GM12878 (cell line): ENCODE measurements around the gene PRKCD. TPM values are rescaled to one million over a fixed set of nuclear protein-coding genes. Genes with fewer than 3 reads are reported as not detected.

ENCODE experiments used
- ATAC-seq: fragments of 200-7000 bp; cut with Tn5 transposase; 3 replicates; pipeline ENCODE4 v1.9.1; 2020; ENCODE audit warnings: mild to moderate bottlenecking, moderate library complexity
- BruUV-seq: library from RNA; stranded (reverse); fragments of 400-500 nt; replicated peaks from 2 replicates; lab custom pipeline; 2021; lab: Mats Ljungman, UMichigan
- CTCF ChIA-PET: fragments of 300-600 bp; sonication (Branson Sonifier 250); formaldehyde crosslinking; extraction: SDS; loops from one replicate; lab custom pipeline; 2021; ENCODE audit warnings: inconsistent platforms; lab: Yijun Ruan, JAX
- POLR2A ChIA-PET: fragments of 350-600 bp; formaldehyde crosslinking; extraction: SDS; loops from one replicate; lab custom pipeline; 2021; ENCODE audit warnings: inconsistent platforms; lab: Charles Lee
- RAD21 ChIA-PET: fragments of 300-600 bp; sonication (Branson Sonifier 250); formaldehyde crosslinking; loops from one replicate; lab custom pipeline; 2023; ENCODE audit warnings: antibody characterized with exemption; ENCODE audit not compliant: unreplicated experiment; lab: Charles Lee
- SMC1A ChIA-PET: fragments of 300-600 bp; sonication (Branson Sonifier 250); formaldehyde crosslinking; loops from one replicate; lab custom pipeline; 2023; ENCODE audit not compliant: unreplicated experiment, uncharacterized antibody; lab: Charles Lee
- DNase-seq: peaks from one replicate; pipeline ENCODE4 v3.0.0-alpha.2; 2011; ENCODE audit warnings: low read depth, low spot score
- FAIRE-seq: peaks from 3 replicates; lab custom pipeline; 2011; peaks lifted over from hg19 to GRCh38; lab: Jason Lieb, UNC
- H2AFZ ChIP-seq: 2 replicates; pipeline ENCODE4 v1.6.0; 2011; ENCODE audit warnings: low read depth, low read length, control low read depth; ENCODE audit not compliant: control insufficient read depth
- H3K27ac ChIP-seq: 2 replicates; pipeline ENCODE4 v1.5.1; 2011; ENCODE audit warnings: control low read depth; ENCODE audit not compliant: control insufficient read depth, insufficient read depth
- H3K27me3 ChIP-seq, 2 experiments: replicated peaks in 1 of 2; 2 replicates each; pipeline versions ENCODE4 v1.6.0 to v1.6.1; 2011; ENCODE audit warnings: low read length in 1 of 2; ENCODE audit not compliant: control insufficient read depth in 2 of 2, insufficient read depth in 2 of 2
- H3K36me3 ChIP-seq, 2 experiments: 2 replicates each; pipeline ENCODE4 v1.5.1; 2011; ENCODE audit warnings: low read length in 1 of 2; ENCODE audit not compliant: control insufficient read depth in 2 of 2, insufficient read depth in 2 of 2
- H3K4me1 ChIP-seq: 2 replicates; pipeline ENCODE4 v1.6.1; 2011; ENCODE audit warnings: mild to moderate bottlenecking, low read length, moderate library complexity, mixed read lengths; ENCODE audit not compliant: control insufficient read depth, insufficient read depth
- H3K4me2 ChIP-seq: 2 replicates; pipeline ENCODE4 v1.6.0; 2011; ENCODE audit warnings: control low read depth; ENCODE audit not compliant: control insufficient read depth, insufficient read depth
- H3K4me3 ChIP-seq: fragments of 200-600 bp; sonication (generic); 2 replicates; pipeline ENCODE4 v1.5.1; 2016
- H3K79me2 ChIP-seq: 2 replicates; pipeline ENCODE4 v1.6.0; 2011; ENCODE audit warnings: low read length; ENCODE audit not compliant: control insufficient read depth, insufficient read depth
- H3K9ac ChIP-seq: 2 replicates; pipeline ENCODE4 v1.8.0; 2011; ENCODE audit warnings: low read length, control low read depth, mixed read lengths; ENCODE audit not compliant: control insufficient read depth, insufficient read depth
- H3K9me3 ChIP-seq: replicated peaks from 3 replicates; pipeline ENCODE4 v1.5.1; 2011; ENCODE audit warnings: mild to moderate bottlenecking, low read length; ENCODE audit not compliant: control insufficient read depth, insufficient read depth
- H4K20me1 ChIP-seq: 2 replicates; pipeline ENCODE4 v1.6.0; 2011; ENCODE audit not compliant: control insufficient read depth, insufficient read depth
- CREM ChIP-seq: IDR thresholded peaks from 2 replicates; pipeline ENCODE4 v1.6.1; 2014; ENCODE audit warnings: antibody characterized with exemption, low read depth
- FOXK2 ChIP-seq: fragments of 450-650 bp; IDR thresholded peaks from 2 replicates; pipeline ENCODE4 v1.6.1; 2017; ENCODE audit warnings: mild to moderate bottlenecking, moderate library complexity
- POLR2A ChIP-seq: IDR thresholded peaks from 2 replicates; pipeline ENCODE4 v1.6.1; 2011; ENCODE audit warnings: low read depth, mild to moderate bottlenecking, low read length
- POLR2AphosphoS5 ChIP-seq: IDR thresholded peaks from 2 replicates; pipeline ENCODE4 v1.6.1; 2011; ENCODE audit warnings: mild to moderate bottlenecking, low read length, inconsistent platforms
- SREBF2 ChIP-seq: IDR thresholded peaks from 2 replicates; pipeline ENCODE4 v1.6.1; 2012; ENCODE audit warnings: mild to moderate bottlenecking, low read length
- SRF ChIP-seq, 2 experiments: IDR thresholded peaks; 2 replicates each; pipeline ENCODE4 v1.6.1; 2011; ENCODE audit warnings: low read depth in 2 of 2, low read length in 2 of 2, mild to moderate bottlenecking in 1 of 2, moderate library complexity in 1 of 2
- TBL1XR1 ChIP-seq: IDR thresholded peaks from 2 replicates; pipeline ENCODE4 v1.6.1; 2012; ENCODE audit warnings: low read depth, low read length, improper control_type of control experiment
- ZNF24 ChIP-seq: fragments of 450-650 bp; IDR thresholded peaks from 2 replicates; pipeline ENCODE4 v1.6.1; 2017; ENCODE audit warnings: antibody characterized with exemption, mild to moderate bottlenecking
- WGBS: methylation state at CpG from one replicate; pipeline ENCODE4 v1.1.6; 2016; ENCODE audit warnings: low lambda C conversion rate; ENCODE audit not compliant: insufficient replicate concordance, insufficient coverage; ENCODE audit errors: missing lambda C conversion rate; 5-methylcytosine and 5-hydroxymethylcytosine counted together
- in situ Hi-C: fragments of 300-500 bp; cut with MboI; formaldehyde crosslinking; loops from 9 replicates; pipeline ENCODE4 v1.14.3; 2018; ENCODE audit warnings: mixed read lengths
- intact Hi-C: fragments of 100-400 bp; cut with micrococcal nuclease; formaldehyde crosslinking; loops from one replicate; pipeline ENCODE4 v1.14.2; 2022; ENCODE audit not compliant: unreplicated experiment
- polyA plus RNA-seq, 11 experiments: library from polyadenylated mRNA; depleted of rRNA in 4 of 11; unstranded in 6 of 11; stranded (reverse) in 5 of 11; fragments of >200 nt; fragmentation: Nextera tagmentation in 4 of 11; fragmentation: Illumina TruSeq in 1 of 11; extraction: Ambion mirVana in 4 of 11; extraction: Trizol in 1 of 11; gene quantifications; 1 replicate in 1 of 11; 2 replicates in 10 of 11; pipeline versions ENCODE4 v1.2.1 to v1.2.3, GENCODE V29; 2011 to 2016; ENCODE audit warnings: inconsistent platforms in 2 of 11, missing spikeins in 2 of 11, low read depth in 1 of 11
- total RNA-seq, 4 experiments: library from RNA; depleted of rRNA in 3 of 4; stranded (reverse); fragments of >200 nt in 3 of 4; fragmentation: Illumina TruSeq in 1 of 4; extraction: Trizol in 1 of 4; gene quantifications; 2 replicates each; pipeline versions ENCODE4 v1.2.1 to v1.2.3, GENCODE V29; 2013 to 2021
- TF ChIP-seq, protein P1 (sequence below): fragments of 450-650 bp; IDR thresholded peaks from 2 replicates; pipeline ENCODE4 v1.6.1; 2017; ENCODE audit warnings: borderline replicate concordance

The PRKCD gene
- total and polyA plus RNA-seq, 10 of the 15 experiments (the other 5 are each of a cell fraction or from before 2014, with no cell fraction given): 10.0 to 114 (median 42.4) TPM

DNA sequence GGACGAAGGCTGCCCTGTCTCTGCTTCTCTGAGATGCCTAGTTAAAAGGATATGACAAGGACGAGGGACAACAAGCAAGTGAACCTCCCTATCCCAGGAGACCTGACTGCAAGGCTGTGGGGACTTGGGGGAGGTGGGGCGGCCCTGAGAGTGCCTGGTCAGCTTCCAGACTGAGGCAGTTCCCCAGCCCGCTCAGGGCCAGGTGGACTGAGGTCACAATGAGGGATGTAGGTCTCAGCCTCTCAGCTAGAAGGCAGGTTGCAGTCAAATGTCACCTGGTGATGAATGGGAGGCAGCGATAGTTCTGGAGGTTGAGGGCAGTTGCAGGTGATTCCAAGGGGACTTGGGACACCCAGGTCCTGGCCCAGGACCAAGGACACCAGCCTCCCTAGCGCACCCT, 64.2 kb downstream of the PRKCD start:
- ChIA-PET RAD21 (no interaction called here), CTCF (interaction anchor here (0.7 kb wide), 1 partner anchor 452 kb away, joined by 3 read pairs; no protein-coding TSS in a partner anchor), SMC1A (interaction anchor here (1.4 kb wide), 1 partner anchor 9 kb away, joined by 3 read pairs; no protein-coding TSS in a partner anchor), POLR2A (no interaction called here)
- Histone ChIP-seq H3K9me3 (no peaks in the 10 kb centered on the region), H4K20me1 (no peaks in the 10 kb centered on the region; the same call in 1 of the 2 replicates), H3K36me3 (peaks cover 38 to 52% of the 10 kb centered on the region in 2 experiments; a peak in 3 of 4 replicates), H3K79me2 (no peaks in the 10 kb centered on the region), H3K27me3 (no peaks in the 10 kb centered on the region), H2AFZ (no peak overlapping the region), H3K27ac (no peak overlapping the region), H3K4me1 (no peaks in the 10 kb centered on the region), H3K9ac (no peak overlapping the region)
- intact Hi-C loops: no loop called here
- DNase-seq (no peak), FAIRE-seq (no peak), ATAC-seq (no peak)
- 91% methylated on average over 6 of the region's 6 CpGs for WGBS
- BruUV-seq: no TSS peak
- in situ Hi-C loops: no loop called here
- TF ChIP-seq ZNF24: no peak
- 0 out of 2 replicates have a peak, but pooled peaks have one; percentile 20 for TF ChIP-seq POLR2A
- no peak for TF ChIP-seq SRF (IDR thresholded peaks at IDR 0.05; ENCODE audit: low read depth in 2 of 2, low read length in 2 of 2)
- TF ChIP-seq CREM: no peak
- 0 out of 2 replicates have a peak, but pooled peaks have one; percentile 9 for TF ChIP-seq POLR2AphosphoS5
- no peak for TF ChIP-seq FOXK2
- no peak for TF ChIP-seq SREBF2
- TF ChIP-seq, all 136 proteins: peak for 2
- Histone ChIP-seq H3K4me2 (no peak overlapping the region), H3K4me3 (no peak overlapping the region)

DNA sequence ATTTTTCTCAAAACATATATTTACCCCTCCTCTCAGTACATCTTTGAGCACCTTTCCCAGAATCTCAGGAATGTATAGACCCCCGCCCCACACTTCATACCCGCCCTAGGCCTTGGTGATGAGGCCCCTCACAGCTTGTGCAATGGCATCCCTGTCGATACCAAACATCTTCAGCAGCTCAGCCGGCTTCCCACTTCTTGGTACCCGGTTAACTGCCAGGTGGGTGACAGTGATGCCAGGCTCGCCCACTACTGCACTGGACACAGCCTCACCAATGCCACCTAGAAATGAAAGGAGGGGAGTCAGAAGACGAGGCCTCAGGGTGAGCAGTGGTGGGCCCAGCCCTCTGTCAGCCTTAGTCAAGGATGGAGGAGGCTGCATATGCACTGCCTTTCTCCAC, 64.6 kb downstream of the PRKCD start:
- CTCF ChIA-PET: no interaction called here
- H3K4me1 ChIP-seq: no peaks in the 10 kb centered on the region
- in situ Hi-C loops: no loop called here
- H3K9ac ChIP-seq: no peak overlapping the region
- POLR2A ChIA-PET: no interaction called here
- BruUV-seq: no TSS peak
- no peaks in the 10 kb centered on the region for H3K9me3 ChIP-seq
- RAD21 ChIA-PET: no interaction called here
- H3K27me3 ChIP-seq: no peaks in the 10 kb centered on the region
- no peak overlapping the region for H3K27ac ChIP-seq
- 86% methylated on average over 7 of the region's 7 CpGs for WGBS
- no peaks in the 10 kb centered on the region for H3K79me2 ChIP-seq
- H2AFZ ChIP-seq: no peak overlapping the region
- TF ChIP-seq, protein P1, sequence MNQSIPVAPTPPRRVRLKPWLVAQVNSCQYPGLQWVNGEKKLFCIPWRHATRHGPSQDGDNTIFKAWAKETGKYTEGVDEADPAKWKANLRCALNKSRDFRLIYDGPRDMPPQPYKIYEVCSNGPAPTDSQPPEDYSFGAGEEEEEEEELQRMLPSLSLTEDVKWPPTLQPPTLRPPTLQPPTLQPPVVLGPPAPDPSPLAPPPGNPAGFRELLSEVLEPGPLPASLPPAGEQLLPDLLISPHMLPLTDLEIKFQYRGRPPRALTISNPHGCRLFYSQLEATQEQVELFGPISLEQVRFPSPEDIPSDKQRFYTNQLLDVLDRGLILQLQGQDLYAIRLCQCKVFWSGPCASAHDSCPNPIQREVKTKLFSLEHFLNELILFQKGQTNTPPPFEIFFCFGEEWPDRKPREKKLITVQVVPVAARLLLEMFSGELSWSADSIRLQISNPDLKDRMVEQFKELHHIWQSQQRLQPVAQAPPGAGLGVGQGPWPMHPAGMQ: no peak
- TF ChIP-seq TBL1XR1 (no peak), POLR2AphosphoS5 (0 out of 2 replicates have a peak, but pooled peaks have one; percentile 1)
- H3K4me2 ChIP-seq: no peak overlapping the region
- intact Hi-C loops: no loop called here
- peaks cover 38 to 56% of the 10 kb centered on the region in 2 experiments; a peak in 3 of 4 replicates for H3K36me3 ChIP-seq
- DNase-seq (no peak), FAIRE-seq (no peak), ATAC-seq (no peak)
- H4K20me1 ChIP-seq: no peaks in the 10 kb centered on the region; the same call in 1 of the 2 replicates
- SMC1A ChIA-PET: interaction anchor here (1.4 kb wide), 1 partner anchor 9 kb away, joined by 3 read pairs; no protein-coding TSS in a partner anchor
- no peak overlapping the region for H3K4me3 ChIP-seq
